HCT116 (cell line): Measurements from ENCODE around the gene TCF23. TPM values are rescaled to one million over a fixed set of nuclear protein-coding genes. Genes with fewer than 3 reads are reported as not detected.

Experiments
- ATAC-seq: fragments of 200-7000 bp; cut with Tn5 transposase; 2 replicates; pipeline ENCODE4 v1.9.1; 2020; ENCODE audit warnings: mild to moderate bottlenecking, moderate library complexity
- BruUV-seq: library from RNA; stranded (reverse); fragments of 400-500 nt; replicated peaks from 2 replicates; lab custom pipeline; 2021; lab: Mats Ljungman, UMichigan
- CTCF ChIA-PET: fragments of 300-600 bp; sonication (Branson Sonifier 250); formaldehyde crosslinking; loops from one replicate; lab custom pipeline; 2021; ENCODE audit warnings: antibody characterized with exemption; lab: Charles Lee
- POLR2A ChIA-PET: fragments of 300-600, 350-600 bp; sonication (Branson Sonifier 250); formaldehyde crosslinking; loops from one replicate; lab custom pipeline; 2021; ENCODE audit warnings: antibody characterized with exemption; lab: Charles Lee
- RAD21 ChIA-PET, 2 experiments: fragments of 300-600 bp; sonication (Branson Sonifier 250); formaldehyde crosslinking; loops; one replicate each; lab custom pipeline; 2023; ENCODE audit warnings: low total read pairs in 2 of 2; ENCODE audit not compliant: uncharacterized antibody in 2 of 2, unreplicated experiment in 2 of 2, low non-redundant PET in 1 of 2; lab: Charles Lee
- DNase-seq: peaks from one replicate; pipeline ENCODE4 v3.0.0-alpha.2; 2010; ENCODE audit warnings: low read depth, low spot score
- H2AFZ ChIP-seq: fragments of 200-600 bp; shearing (Covaris generic), sonication (generic); 2 replicates; pipeline ENCODE4 v1.6.1; 2017; ENCODE audit warnings: low read depth, mixed run types, mixed read lengths, antibody characterized with exemption, low read length; ENCODE audit not compliant: poor library complexity, severe bottlenecking
- H3K27ac ChIP-seq: 2 replicates; pipeline ENCODE4 v1.5.1; 2012; ENCODE audit warnings: low read depth, low read length
- H3K27me3 ChIP-seq: fragments of 200-600 bp; sonication (generic); 2 replicates; pipeline ENCODE4 v1.6.1; 2016; ENCODE audit warnings: mixed run types, low read length, mixed read lengths; ENCODE audit not compliant: insufficient read depth
- H3K36me3 ChIP-seq, 2 experiments: fragments of 200-500 bp in 1 of 2; fragments of 200-600 bp in 1 of 2; sonication (Bioruptor generic) in 1 of 2; sonication (generic) in 1 of 2; 2 replicates each; pipeline versions ENCODE4 v1.5.1 to v1.6.1; 2014 to 2016; ENCODE audit warnings: low read length in 2 of 2, inconsistent platforms in 1 of 2, mixed read lengths in 1 of 2, mixed run types in 1 of 2; ENCODE audit not compliant: insufficient read depth in 2 of 2, control insufficient read depth in 1 of 2
- H3K4me1 ChIP-seq, 2 experiments: fragments of 200-600 bp in 1 of 2; sonication (generic) in 1 of 2; 2 replicates each; pipeline versions ENCODE4 v1.5.1 to v1.6.1; 2012 to 2017; ENCODE audit warnings: low read length in 2 of 2, inconsistent platforms in 1 of 2, mild to moderate bottlenecking in 1 of 2, mixed read lengths in 1 of 2, mixed run types in 1 of 2, moderate library complexity in 1 of 2; ENCODE audit not compliant: insufficient read depth in 2 of 2, control insufficient read depth in 1 of 2
- H3K4me2 ChIP-seq: fragments of 200-600 bp; sonication (generic); 2 replicates; pipeline ENCODE4 v1.6.1; 2017; ENCODE audit warnings: mixed run types, low read length, mixed read lengths
- H3K4me3 ChIP-seq, 2 experiments: fragments of 200-600 bp in 1 of 2; sonication (generic) in 1 of 2; replicated peaks in 1 of 2; 2 replicates each; pipeline ENCODE4 v1.5.1; 2011 to 2016; ENCODE audit warnings: low read length in 2 of 2, control low read depth in 1 of 2, low read depth in 1 of 2, mild to moderate bottlenecking in 1 of 2, mixed read lengths in 1 of 2, mixed run types in 1 of 2
- H3K79me2 ChIP-seq: fragments of 200-600 bp; sonication (generic); 2 replicates; pipeline ENCODE4 v1.6.1; 2017; ENCODE audit warnings: mild to moderate bottlenecking, mixed run types, low read length, moderate library complexity, mixed read lengths; ENCODE audit not compliant: insufficient read depth
- H3K9ac ChIP-seq: fragments of 200-600 bp; sonication (generic); 2 replicates; pipeline ENCODE4 v1.6.1; 2016; ENCODE audit warnings: low read length, mixed read lengths
- H3K9me2 ChIP-seq: fragments of 200-600 bp; sonication (generic), shearing (Covaris generic); 2 replicates; pipeline ENCODE4 v1.6.1; 2017; ENCODE audit warnings: mixed run types, mild to moderate bottlenecking, moderate library complexity; ENCODE audit not compliant: insufficient read depth
- H3K9me3 ChIP-seq, 2 experiments: fragments of 200-500 bp in 1 of 2; fragments of 200-600 bp in 1 of 2; sonication (Bioruptor generic) in 1 of 2; sonication (generic) in 1 of 2; 2 replicates each; pipeline ENCODE4 v1.6.1; 2014 to 2017; ENCODE audit warnings: low read length in 2 of 2, mixed read lengths in 2 of 2, inconsistent platforms in 1 of 2, low read depth in 1 of 2, mild to moderate bottlenecking in 1 of 2, mixed run types in 1 of 2, moderate library complexity in 1 of 2; ENCODE audit not compliant: control insufficient read depth in 1 of 2, insufficient read depth in 1 of 2
- H4K20me1 ChIP-seq: fragments of 200-600 bp; sonication (generic), shearing (Covaris generic); 2 replicates; pipeline ENCODE4 v1.6.1; 2017; ENCODE audit warnings: mixed run types, mild to moderate bottlenecking, moderate library complexity; ENCODE audit not compliant: insufficient read depth
- EZH2 ChIP-seq: fragments of 200-600 bp; sonication (generic); IDR thresholded peaks from 2 replicates; pipeline ENCODE4 v1.6.1; 2017; ENCODE audit warnings: antibody characterized with exemption, mixed run types
- FOSL1 ChIP-seq: IDR thresholded peaks from 2 replicates; pipeline ENCODE4 v1.6.1; 2012; ENCODE audit warnings: low read depth
- POLR2AphosphoS5 ChIP-seq: IDR thresholded peaks from 2 replicates; pipeline ENCODE4 v1.6.1; 2011; ENCODE audit warnings: mild to moderate bottlenecking, low read depth, low read length, moderate library complexity
- SRF ChIP-seq: IDR thresholded peaks from 2 replicates; pipeline ENCODE4 v1.6.1; 2012; ENCODE audit warnings: low read depth
- intact Hi-C: fragments of 100-400 bp; cut with micrococcal nuclease; formaldehyde crosslinking; loops from 2 replicates; pipeline ENCODE4 v1.10.0; 2022
- total RNA-seq: library from RNA; stranded (reverse); gene quantifications from one replicate; pipeline ENCODE4 v1.2.1, GENCODE V29; 2021; ENCODE audit not compliant: unreplicated experiment
- TF ChIP-seq, protein P1 (sequence below): IDR thresholded peaks from 2 replicates; pipeline ENCODE4 v1.6.1; 2012; ENCODE audit warnings: low read depth
- TF ChIP-seq, protein P2 (sequence below): IDR thresholded peaks from 2 replicates; pipeline ENCODE4 v1.6.1; 2011; ENCODE audit warnings: mild to moderate bottlenecking, low read length, moderate library complexity; ENCODE audit not compliant: insufficient replicate concordance; ENCODE audit errors: extremely low read depth

TCF23 gene
- total RNA-seq, 1 experiment from 2014 or later = not detected

DNA sequence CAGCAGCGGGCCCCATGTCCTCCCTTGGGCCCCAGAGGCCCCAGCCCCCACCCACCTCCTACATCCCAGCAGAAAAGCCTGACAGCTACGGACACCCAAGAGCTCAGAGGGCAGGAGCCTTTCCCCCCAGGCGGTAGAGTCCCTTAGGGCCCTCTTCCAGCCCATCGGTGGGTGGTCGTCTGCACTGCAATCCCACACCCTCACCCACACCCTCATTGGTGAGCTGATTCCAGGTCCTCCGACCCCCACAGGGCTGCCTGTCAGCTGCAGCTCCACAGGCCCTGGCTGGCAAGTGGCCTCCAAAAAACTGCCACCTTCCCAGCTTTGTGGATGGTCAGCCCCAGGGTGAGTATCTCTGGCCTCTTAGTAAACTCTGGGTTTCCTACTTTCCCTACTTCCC, 10.5 kb downstream of the TCF23 start:
- no TSS peak for BruUV-seq
- POLR2A ChIA-PET = no interaction called here
- H2AFZ ChIP-seq = no peak overlapping the region
- RAD21 ChIA-PET = interaction anchor here in 1 of 2 experiments (0.7 kb wide), 1 partner anchor 8 kb away, joined by 6 read pairs; no protein-coding TSS in a partner anchor
- TF ChIP-seq, protein P1, sequence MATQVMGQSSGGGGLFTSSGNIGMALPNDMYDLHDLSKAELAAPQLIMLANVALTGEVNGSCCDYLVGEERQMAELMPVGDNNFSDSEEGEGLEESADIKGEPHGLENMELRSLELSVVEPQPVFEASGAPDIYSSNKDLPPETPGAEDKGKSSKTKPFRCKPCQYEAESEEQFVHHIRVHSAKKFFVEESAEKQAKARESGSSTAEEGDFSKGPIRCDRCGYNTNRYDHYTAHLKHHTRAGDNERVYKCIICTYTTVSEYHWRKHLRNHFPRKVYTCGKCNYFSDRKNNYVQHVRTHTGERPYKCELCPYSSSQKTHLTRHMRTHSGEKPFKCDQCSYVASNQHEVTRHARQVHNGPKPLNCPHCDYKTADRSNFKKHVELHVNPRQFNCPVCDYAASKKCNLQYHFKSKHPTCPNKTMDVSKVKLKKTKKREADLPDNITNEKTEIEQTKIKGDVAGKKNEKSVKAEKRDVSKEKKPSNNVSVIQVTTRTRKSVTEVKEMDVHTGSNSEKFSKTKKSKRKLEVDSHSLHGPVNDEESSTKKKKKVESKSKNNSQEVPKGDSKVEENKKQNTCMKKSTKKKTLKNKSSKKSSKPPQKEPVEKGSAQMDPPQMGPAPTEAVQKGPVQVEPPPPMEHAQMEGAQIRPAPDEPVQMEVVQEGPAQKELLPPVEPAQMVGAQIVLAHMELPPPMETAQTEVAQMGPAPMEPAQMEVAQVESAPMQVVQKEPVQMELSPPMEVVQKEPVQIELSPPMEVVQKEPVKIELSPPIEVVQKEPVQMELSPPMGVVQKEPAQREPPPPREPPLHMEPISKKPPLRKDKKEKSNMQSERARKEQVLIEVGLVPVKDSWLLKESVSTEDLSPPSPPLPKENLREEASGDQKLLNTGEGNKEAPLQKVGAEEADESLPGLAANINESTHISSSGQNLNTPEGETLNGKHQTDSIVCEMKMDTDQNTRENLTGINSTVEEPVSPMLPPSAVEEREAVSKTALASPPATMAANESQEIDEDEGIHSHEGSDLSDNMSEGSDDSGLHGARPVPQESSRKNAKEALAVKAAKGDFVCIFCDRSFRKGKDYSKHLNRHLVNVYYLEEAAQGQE = no peak
- TF ChIP-seq, protein P2, sequence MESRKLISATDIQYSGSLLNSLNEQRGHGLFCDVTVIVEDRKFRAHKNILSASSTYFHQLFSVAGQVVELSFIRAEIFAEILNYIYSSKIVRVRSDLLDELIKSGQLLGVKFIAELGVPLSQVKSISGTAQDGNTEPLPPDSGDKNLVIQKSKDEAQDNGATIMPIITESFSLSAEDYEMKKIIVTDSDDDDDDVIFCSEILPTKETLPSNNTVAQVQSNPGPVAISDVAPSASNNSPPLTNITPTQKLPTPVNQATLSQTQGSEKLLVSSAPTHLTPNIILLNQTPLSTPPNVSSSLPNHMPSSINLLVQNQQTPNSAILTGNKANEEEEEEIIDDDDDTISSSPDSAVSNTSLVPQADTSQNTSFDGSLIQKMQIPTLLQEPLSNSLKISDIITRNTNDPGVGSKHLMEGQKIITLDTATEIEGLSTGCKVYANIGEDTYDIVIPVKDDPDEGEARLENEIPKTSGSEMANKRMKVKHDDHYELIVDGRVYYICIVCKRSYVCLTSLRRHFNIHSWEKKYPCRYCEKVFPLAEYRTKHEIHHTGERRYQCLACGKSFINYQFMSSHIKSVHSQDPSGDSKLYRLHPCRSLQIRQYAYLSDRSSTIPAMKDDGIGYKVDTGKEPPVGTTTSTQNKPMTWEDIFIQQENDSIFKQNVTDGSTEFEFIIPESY = no peak
- TF ChIP-seq SRF = no peak
- no peak for TF ChIP-seq FOSL1
- no peak for TF ChIP-seq EZH2
- TF ChIP-seq POLR2AphosphoS5 = no peak
- H3K9me3 ChIP-seq = no peaks in the 10 kb centered on the region
- CTCF ChIA-PET = interaction anchor here (1.9 kb wide), 1 partner anchor 10 kb away, joined by 7 read pairs; no protein-coding TSS in a partner anchor
- no peaks in the 10 kb centered on the region for H4K20me1 ChIP-seq
- 0 out of 4 replicates have a peak, but pooled peaks cover 0 to 3% of the 10 kb centered on the region in 2 experiments for H3K4me1 ChIP-seq
- no peak for ATAC-seq
- H3K27me3 ChIP-seq = no peaks in the 10 kb centered on the region
- DNase-seq = no peak
- no peaks in the 10 kb centered on the region for H3K79me2 ChIP-seq
- H3K4me3 ChIP-seq = no peak overlapping the region
- no peak overlapping the region for H3K9ac ChIP-seq
- H3K27ac ChIP-seq = no peak overlapping the region
- no peaks in the 10 kb centered on the region for H3K36me3 ChIP-seq
- intact Hi-C loops = no loop called here
- H3K4me2 ChIP-seq = no peak overlapping the region
- no peaks in the 10 kb centered on the region for H3K9me2 ChIP-seq
